ENCODE results near the gene PLEKHG4.

PLEKHG4 gene

DNA sequence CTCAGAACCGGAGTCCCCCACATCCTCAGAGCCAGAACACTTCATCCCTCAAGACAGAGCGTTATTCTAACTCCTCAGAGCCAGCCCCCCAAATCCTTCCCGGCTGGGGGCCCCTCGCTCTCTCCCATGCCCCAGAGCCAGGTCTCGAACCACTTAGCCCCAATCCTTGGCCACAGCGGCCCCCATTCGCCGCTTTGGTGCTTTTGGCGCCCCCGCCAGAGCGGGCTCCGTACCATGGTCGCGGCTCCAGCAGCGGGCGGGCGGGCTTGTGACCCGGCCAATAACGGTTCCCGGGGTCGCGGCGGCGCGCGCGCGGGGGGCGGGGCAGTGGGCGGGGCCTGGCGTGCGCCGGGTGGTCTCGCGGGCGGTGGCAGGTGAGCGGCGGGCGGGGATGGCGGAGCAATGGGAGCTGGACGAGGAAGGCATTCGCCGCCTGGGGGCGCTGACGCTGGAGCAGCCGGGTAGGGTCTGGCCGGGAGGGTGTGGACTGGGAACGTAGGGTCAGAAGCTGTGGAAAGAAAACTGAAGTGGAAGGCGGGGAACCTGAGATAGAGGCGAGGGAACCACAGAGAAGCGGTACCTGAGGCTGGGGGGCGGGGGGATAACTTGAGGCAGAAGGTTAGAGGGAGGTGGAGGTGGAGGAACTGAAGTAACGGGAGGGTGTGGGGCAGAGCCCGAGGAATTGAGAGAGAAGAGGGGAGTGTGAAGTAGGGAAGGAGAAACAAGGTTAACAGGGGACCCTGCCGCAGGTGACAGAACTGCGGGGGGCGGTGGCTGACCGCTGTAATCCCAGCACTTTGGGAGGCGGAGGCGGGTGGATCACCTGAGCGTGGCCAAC is 47.4 kb downstream of the PLEKHG4 start, which contains the start of the genes KCTD19 and LRRC36:
Gene KCTD19 (minus strand): TSS at position 270 of the 838 bp plus-strand sequence. CDS start 34 bp downstream, at position 236.
Gene LRRC36 (plus strand): TSS at position 344 of the 838 bp plus-strand sequence. CDS start 48 bp downstream, at position 392.
- no peak within 1 kb of the TSS for H3K9ac ChIP-seq (ENCODE audit: low read depth, low read length)

GRCh38 chr16:67327743-67328142 is 48.4 kb downstream of the PLEKHG4 start:
- Histone ChIP-seq H3K4me2 (ENCODE audit: low read length) (no peak overlapping the region), H3K27me3 (ENCODE audit: control insufficient read depth, insufficient read depth, low read length) (peaks cover 39% of the 10 kb centered on the region), H3K4me1 (ENCODE audit: control insufficient read depth, insufficient read depth, low read length) (no peaks in the 10 kb centered on the region), H3K36me3 (ENCODE audit: insufficient read depth, low read length) (no peaks in the 10 kb centered on the region), H3K9ac (ENCODE audit: low read depth, low read length) (no peak overlapping the region), H3K9me3 (replicated peaks; ENCODE audit: low read length) (no peaks in the 10 kb centered on the region), H3K4me3 (ENCODE audit: low read length) (no peak overlapping the region)

More for the DNA sequence above, 47.4 kb downstream of the PLEKHG4 start, which contains the start of the genes KCTD19 and LRRC36:
- Histone ChIP-seq H3K4me2 (ENCODE audit: low read length) (peak within 1 kb of the TSS; percentile 59), H3K9me3 (replicated peaks; ENCODE audit: low read length) (no peaks in the 10 kb centered on the region), H3K36me3 (ENCODE audit: insufficient read depth, low read length) (no peaks in the 10 kb centered on the region), H3K4me1 (ENCODE audit: control insufficient read depth, insufficient read depth, low read length) (no peaks in the 10 kb centered on the region), H3K27me3 (ENCODE audit: control insufficient read depth, insufficient read depth, low read length) (peaks cover 41% of the 10 kb centered on the region), H3K4me3 (ENCODE audit: low read length) (peak within 1 kb of the TSS; percentile 28)

DNA sequence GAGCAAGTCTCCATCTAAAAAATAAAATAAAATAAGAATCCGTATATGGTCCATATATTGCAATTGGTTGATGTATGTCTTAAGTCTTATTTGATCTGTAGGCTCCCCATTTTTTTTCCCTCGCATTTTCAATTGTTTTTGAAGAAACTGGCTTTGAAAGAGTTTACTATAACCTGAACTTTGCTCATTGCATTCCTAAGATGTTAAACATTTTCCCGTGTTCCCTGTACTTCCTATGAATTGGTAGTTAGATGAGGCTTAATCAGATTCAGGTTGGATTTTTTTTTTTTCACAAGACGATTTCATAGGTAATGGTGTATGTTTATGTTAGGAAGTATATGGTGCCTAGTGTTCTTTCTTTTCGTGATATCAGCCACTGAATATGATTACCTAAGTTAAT is 50.6 kb downstream of the PLEKHG4 start:
- peaks cover 21% of the 10 kb centered on the region for H3K27me3 ChIP-seq (ENCODE audit: control insufficient read depth, insufficient read depth, low read length)
- H3K4me3 ChIP-seq (ENCODE audit: low read length) = no peak overlapping the region

GRCh38 chr16:67333315-67333714 is 54.0 kb downstream of the PLEKHG4 start:
- Histone ChIP-seq H3K4me3 (ENCODE audit: low read length) (no peak overlapping the region), H3K36me3 (ENCODE audit: insufficient read depth, low read length) (no peaks in the 10 kb centered on the region)

More for the DNA sequence above, 50.6 kb downstream of the PLEKHG4 start:
- H3K4me2 ChIP-seq (ENCODE audit: low read length) = no peak overlapping the region
- H3K36me3 ChIP-seq (ENCODE audit: insufficient read depth, low read length) = no peaks in the 10 kb centered on the region
- no peaks in the 10 kb centered on the region for H3K4me1 ChIP-seq (ENCODE audit: control insufficient read depth, insufficient read depth, low read length)
- no peak overlapping the region for H3K9ac ChIP-seq (ENCODE audit: low read depth, low read length)
- H3K9me3 ChIP-seq (replicated peaks; ENCODE audit: low read length) = no peaks in the 10 kb centered on the region

GRCh38 chr16:67336116-67336515 is 56.8 kb downstream of the PLEKHG4 start:
- H3K36me3 ChIP-seq (ENCODE audit: insufficient read depth, low read length) = no peaks in the 10 kb centered on the region

More at GRCh38 chr16:67333315-67333714, 54.0 kb downstream of the PLEKHG4 start:
- Histone ChIP-seq H3K9me3 (replicated peaks; ENCODE audit: low read length) (no peaks in the 10 kb centered on the region), H3K4me1 (ENCODE audit: control insufficient read depth, insufficient read depth, low read length) (no peaks in the 10 kb centered on the region), H3K9ac (ENCODE audit: low read depth, low read length) (no peak overlapping the region), H3K27me3 (ENCODE audit: control insufficient read depth, insufficient read depth, low read length) (peaks cover 10% of the 10 kb centered on the region), H3K4me2 (ENCODE audit: low read length) (no peak overlapping the region)

GRCh38 chr16:67336648-67337047 is 57.3 kb downstream of the PLEKHG4 start:
- no peaks in the 10 kb centered on the region for H3K4me1 ChIP-seq (ENCODE audit: control insufficient read depth, insufficient read depth, low read length)
- no peak overlapping the region for H3K9ac ChIP-seq (ENCODE audit: low read depth, low read length)
- H3K36me3 ChIP-seq (ENCODE audit: insufficient read depth, low read length) = no peaks in the 10 kb centered on the region
- peaks cover 7% of the 10 kb centered on the region for H3K27me3 ChIP-seq (ENCODE audit: control insufficient read depth, insufficient read depth, low read length)
- no peaks in the 10 kb centered on the region for H3K9me3 ChIP-seq (replicated peaks; ENCODE audit: low read length)
- no peak overlapping the region for H3K4me3 ChIP-seq (ENCODE audit: low read length)
- no peak overlapping the region for H3K4me2 ChIP-seq (ENCODE audit: low read length)

More at GRCh38 chr16:67336116-67336515, 56.8 kb downstream of the PLEKHG4 start:
- H3K9me3 ChIP-seq (replicated peaks; ENCODE audit: low read length) = no peaks in the 10 kb centered on the region
- no peak overlapping the region for H3K4me2 ChIP-seq (ENCODE audit: low read length)
- no peak overlapping the region for H3K9ac ChIP-seq (ENCODE audit: low read depth, low read length)
- H3K4me3 ChIP-seq (ENCODE audit: low read length) = no peak overlapping the region
- no peaks in the 10 kb centered on the region for H3K4me1 ChIP-seq (ENCODE audit: control insufficient read depth, insufficient read depth, low read length)
- H3K27me3 ChIP-seq (ENCODE audit: control insufficient read depth, insufficient read depth, low read length) = peaks cover 10% of the 10 kb centered on the region
